Stimulated activated CD8-positive, alpha-beta memory T cell treated with anti-CD3 and anti-CD28 coated beads, Interleukin-15, amount 100 ng/mL, for 24 hours (primary cell): ENCODE results near the gene GRIK3.
A peak's percentile ranks its signal among the peaks of the same experiment; 100 is the strongest.

Experiments used
- DNase-seq: peaks from one replicate; pipeline ENCODE4 v3.0.0-alpha.2; 2020; ENCODE audit warnings: low read depth

Gene GRIK3

GRCh38 chr1:36981126-36981525 lies 53.2 kb downstream of the GRIK3 start:
- no peak for DNase-seq

- DNase-seq = no peak
Observed at GRCh38 chr1:36977731-36978406, 56.4 kb downstream of the GRIK3 start.

GRCh38 chr1:36975642-36976041 lies 58.7 kb downstream of the GRIK3 start:
- no peak for DNase-seq

GRCh38 chr1:36973056-36973455 lies 61.3 kb downstream of the GRIK3 start:
- no peak for DNase-seq

- no peak for DNase-seq
Observed at GRCh38 chr1:36971852-36972618, 62.3 kb downstream of the GRIK3 start.

- DNase-seq = no peak
Observed at GRCh38 chr1:36968730-36969129, 65.6 kb downstream of the GRIK3 start.

GRCh38 chr1:36966242-36966641 lies 68.1 kb downstream of the GRIK3 start:
- DNase-seq = peak; percentile 3

- DNase-seq = no peak
Observed at GRCh38 chr1:36965275-36966159, 68.8 kb downstream of the GRIK3 start.

GRCh38 chr1:36964830-36965229 lies 69.5 kb downstream of the GRIK3 start:
- no peak for DNase-seq

GRCh38 chr1:36963006-36963405 lies 71.3 kb downstream of the GRIK3 start:
- DNase-seq = no peak

GRCh38 chr1:36961062-36961615 lies 73.2 kb downstream of the GRIK3 start:
- DNase-seq = no peak

- no peak for DNase-seq
Observed at GRCh38 chr1:36956570-36956969, 77.7 kb downstream of the GRIK3 start.

- no peak for DNase-seq
Observed at GRCh38 chr1:36955016-36955415, 79.3 kb downstream of the GRIK3 start.

GRCh38 chr1:36953061-36953460 lies 81.3 kb downstream of the GRIK3 start:
- no peak for DNase-seq

GRCh38 chr1:36951761-36952160 lies 82.6 kb downstream of the GRIK3 start:
- DNase-seq = no peak

- no peak for DNase-seq
Observed at GRCh38 chr1:36951292-36951750, 83.0 kb downstream of the GRIK3 start.

- DNase-seq = no peak
Observed at GRCh38 chr1:36950604-36951291, 83.6 kb downstream of the GRIK3 start.

GRCh38 chr1:36948606-36949005 lies 85.7 kb downstream of the GRIK3 start:
- DNase-seq = no peak

GRCh38 chr1:36948147-36948546 lies 86.2 kb downstream of the GRIK3 start:
- no peak for DNase-seq

GRCh38 chr1:36947384-36947783 lies 86.9 kb downstream of the GRIK3 start:
- no peak for DNase-seq

- no peak for DNase-seq
Observed at GRCh38 chr1:36944883-36945282, 89.4 kb downstream of the GRIK3 start.

- no peak for DNase-seq
Observed at GRCh38 chr1:36942148-36942547, 92.2 kb downstream of the GRIK3 start.
